HEK293 (cell line): ENCODE measurements around the gene LAMC3.

ENCODE experiments used
- GFI1B ChIP-seq: fragments of 450-650 bp; formaldehyde crosslinking; IDR thresholded peaks from 2 replicates; pipeline ENCODE4 v1.5.1; 2016; ENCODE audit warnings: missing biosample characterization, missing genetic modification characterization
- GLIS1 ChIP-seq: fragments of 450-650 bp; formaldehyde crosslinking; IDR thresholded peaks from 2 replicates; pipeline ENCODE4 v1.5.1; 2016; ENCODE audit warnings: missing biosample characterization, missing genetic modification characterization
- GLIS2 ChIP-seq: fragments of 450-650 bp; formaldehyde crosslinking; IDR thresholded peaks from 2 replicates; pipeline ENCODE4 v1.5.1; 2016; ENCODE audit warnings: missing biosample characterization, missing genetic modification characterization
- IKZF3 ChIP-seq: fragments of 450-650 bp; IDR thresholded peaks from 2 replicates; pipeline ENCODE4 v1.5.0; 2018; ENCODE audit warnings: missing biosample characterization, mild to moderate bottlenecking, missing genetic modification characterization, moderate library complexity
- PRDM10 ChIP-seq: fragments of 450-650 bp; formaldehyde crosslinking; IDR thresholded peaks from 2 replicates; pipeline ENCODE4 v1.5.1; 2016; ENCODE audit warnings: missing biosample characterization, missing genetic modification characterization
- PRDM6 ChIP-seq: fragments of 450-650 bp; formaldehyde crosslinking; IDR thresholded peaks from 2 replicates; pipeline ENCODE4 v1.5.1; 2017; ENCODE audit warnings: missing biosample characterization, missing genetic modification characterization
- RBAK ChIP-seq: fragments of 450-650 bp; formaldehyde crosslinking; IDR thresholded peaks from 2 replicates; pipeline ENCODE4 v1.5.1; 2016; ENCODE audit warnings: missing biosample characterization, missing genetic modification characterization
- SCRT2 ChIP-seq: fragments of 450-650 bp; formaldehyde crosslinking; IDR thresholded peaks from 2 replicates; pipeline ENCODE4 v1.5.1; 2016; ENCODE audit warnings: missing biosample characterization, missing genetic modification characterization
- SP2 ChIP-seq: fragments of 450-650 bp; formaldehyde crosslinking; IDR thresholded peaks from 2 replicates; pipeline ENCODE4 v1.5.1; 2016; ENCODE audit warnings: missing biosample characterization, missing genetic modification characterization
- TRIM28 ChIP-seq: IDR thresholded peaks from 2 replicates; pipeline ENCODE4 v1.6.1; 2011; ENCODE audit warnings: low read length, control low read depth, borderline replicate concordance
- ZBTB11 ChIP-seq: fragments of 450-650 bp; formaldehyde crosslinking; conservative IDR thresholded peaks from 2 replicates; pipeline ENCODE4 v1.5.1; 2016; ENCODE audit warnings: low read depth, missing biosample characterization, missing genetic modification characterization
- ZBTB48 ChIP-seq: fragments of 450-650 bp; formaldehyde crosslinking; IDR thresholded peaks from 2 replicates; pipeline ENCODE4 v1.5.1; 2016; ENCODE audit warnings: missing biosample characterization, missing genetic modification characterization
- ZEB2 ChIP-seq: fragments of 450-650 bp; formaldehyde crosslinking; IDR thresholded peaks from 2 replicates; pipeline ENCODE4 v1.5.1; 2016; ENCODE audit warnings: missing biosample characterization, missing genetic modification characterization
- ZNF132 ChIP-seq: fragments of 450-650 bp; formaldehyde crosslinking; IDR thresholded peaks from 2 replicates; pipeline ENCODE4 v1.5.1; 2017; ENCODE audit warnings: missing biosample characterization, missing genetic modification characterization, borderline replicate concordance
- ZNF146 ChIP-seq: fragments of 450-650 bp; formaldehyde crosslinking; IDR thresholded peaks from 2 replicates; pipeline ENCODE4 v1.5.1; 2016; ENCODE audit warnings: missing biosample characterization, missing genetic modification characterization
- ZNF211 ChIP-seq: fragments of 450-650 bp; formaldehyde crosslinking; IDR thresholded peaks from 2 replicates; pipeline ENCODE4 v1.5.1; 2016; ENCODE audit warnings: low read depth, missing biosample characterization, missing genetic modification characterization
- ZNF274 ChIP-seq, 2 experiments: fragments of 200-500 bp in 1 of 2; fragments of 450-650 bp in 1 of 2; sonication (Bioruptor generic) in 1 of 2; formaldehyde crosslinking in 1 of 2; IDR thresholded peaks; 2 replicates each; pipeline versions ENCODE4 v1.5.1 to v1.6.1; 2014 to 2016; ENCODE audit warnings: borderline replicate concordance in 1 of 2, inconsistent platforms in 1 of 2, low read length in 1 of 2, missing biosample characterization in 1 of 2, missing genetic modification characterization in 1 of 2
- ZNF292 ChIP-seq: fragments of 450-650 bp; formaldehyde crosslinking; IDR thresholded peaks from 2 replicates; pipeline ENCODE4 v1.5.1; 2016; ENCODE audit warnings: low read depth, missing biosample characterization, missing genetic modification characterization, borderline replicate concordance
- ZNF391 ChIP-seq: fragments of 450-650 bp; formaldehyde crosslinking; IDR thresholded peaks from 2 replicates; pipeline ENCODE4 v1.5.1; 2016; ENCODE audit warnings: low read depth, missing biosample characterization, missing genetic modification characterization, borderline replicate concordance
- ZNF416 ChIP-seq: fragments of 450-650 bp; formaldehyde crosslinking; IDR thresholded peaks from 2 replicates; pipeline ENCODE4 v1.5.1; 2016; ENCODE audit warnings: missing biosample characterization, missing genetic modification characterization
- ZNF423 ChIP-seq: fragments of 450-650 bp; formaldehyde crosslinking; IDR thresholded peaks from 2 replicates; pipeline ENCODE4 v1.5.1; 2016; ENCODE audit warnings: missing biosample characterization, missing genetic modification characterization
- ZNF555 ChIP-seq: fragments of 450-650 bp; formaldehyde crosslinking; conservative IDR thresholded peaks from 2 replicates; pipeline ENCODE4 v1.5.1; 2017; ENCODE audit warnings: missing biosample characterization, mild to moderate bottlenecking, missing genetic modification characterization, inconsistent platforms
- ZNF596 ChIP-seq: fragments of 450-650 bp; IDR thresholded peaks from 2 replicates; pipeline ENCODE4 v1.5.0; 2018; ENCODE audit warnings: missing biosample characterization, mild to moderate bottlenecking, missing genetic modification characterization, moderate library complexity
- ZNF624 ChIP-seq: fragments of 450-650 bp; formaldehyde crosslinking; IDR thresholded peaks from 2 replicates; pipeline ENCODE4 v1.5.1; 2017; ENCODE audit warnings: missing biosample characterization, missing genetic modification characterization
- ZNF645 ChIP-seq: fragments of 450-650 bp; formaldehyde crosslinking; IDR thresholded peaks from 2 replicates; pipeline ENCODE4; 2016; ENCODE audit warnings: missing biosample characterization, missing genetic modification characterization
- ZNF768 ChIP-seq: fragments of 450-650 bp; formaldehyde crosslinking; IDR thresholded peaks from 2 replicates; pipeline ENCODE4 v1.5.1; 2018; ENCODE audit warnings: missing biosample characterization, mild to moderate bottlenecking, missing genetic modification characterization
- ZNF837 ChIP-seq: fragments of 450-650 bp; formaldehyde crosslinking; IDR thresholded peaks from 2 replicates; pipeline ENCODE4 v1.5.1; 2016; ENCODE audit warnings: missing biosample characterization, missing genetic modification characterization
- ZNF843 ChIP-seq: fragments of 450-650 bp; formaldehyde crosslinking; IDR thresholded peaks from 2 replicates; pipeline ENCODE4 v1.5.1; 2016; ENCODE audit warnings: missing biosample characterization, missing genetic modification characterization
- ZSCAN18 ChIP-seq: fragments of 450-650 bp; formaldehyde crosslinking; IDR thresholded peaks from 2 replicates; pipeline ENCODE4 v1.5.1; 2016; ENCODE audit warnings: missing biosample characterization, missing genetic modification characterization
- ZXDB ChIP-seq: fragments of 450-650 bp; formaldehyde crosslinking; IDR thresholded peaks from 2 replicates; pipeline ENCODE4 v1.5.1; 2016; ENCODE audit warnings: missing biosample characterization, missing genetic modification characterization

Gene LAMC3

GRCh38 chr9:131095666-131096268 is 86.8 kb downstream of the LAMC3 start (continued):
- TF ChIP-seq ZNF391 (tag by site-specific recombination) (no peak), ZNF837 (tag by site-specific recombination) (no peak), ZNF132 (tag by site-specific recombination) (no peak), ZBTB48 (tag by site-specific recombination) (no peak), ZSCAN18 (no peak), ZNF596 (tag by site-specific recombination) (no peak), ZNF274 (IDR thresholded peaks at IDR 0.05; ENCODE audit: low read length) (no peak), ZNF274 (tag by site-specific recombination; IDR thresholded peaks at IDR 0.05; ENCODE audit: borderline replicate concordance) (no peak), RBAK (tag by site-specific recombination) (no peak), IKZF3 (tag by site-specific recombination) (no peak), ZBTB11 (no peak), SP2 (0 out of 2 replicates have a peak, but pooled peaks have one; percentile 4), GFI1B (no peak), ZNF146 (tag by site-specific recombination) (no peak), ZNF292 (no peak), ZEB2 (tag by site-specific recombination) (no peak), ZNF624 (tag by site-specific recombination) (no peak), PRDM10 (tag by site-specific recombination) (peak; percentile 47), PRDM6 (tag by site-specific recombination) (no peak), ZNF423 (tag by site-specific recombination) (no peak), ZNF211 (tag by site-specific recombination) (no peak), ZXDB (tag by site-specific recombination) (no peak), GLIS1 (tag by site-specific recombination) (peak; percentile 34; the same call in 1 of the 2 replicates), ZNF843 (tag by site-specific recombination) (no peak), ZNF555 (tag by site-specific recombination) (no peak), ZNF645 (tag by site-specific recombination) (no peak), GLIS2 (tag by site-specific recombination) (0 out of 2 replicates have a peak, but pooled peaks have one; percentile 19), ZNF768 (no peak), TRIM28 (no peak), ZNF416 (no peak), SCRT2 (no peak)
